Superior temporal gyrus (tissue), 1 donor: Measurements from ENCODE around the gene ROPN1L.
"Not testable (repeated sequence)": the region's sequence is repeated elsewhere in the genome, so short reads cannot be mapped to it uniquely, and the experiment has no call there.

Experiments
- DNase-seq: peaks from one replicate; pipeline ENCODE4 v3.0.0-alpha.2; 2016; ENCODE audit errors: extremely low spot score

ROPN1L gene

DNA sequence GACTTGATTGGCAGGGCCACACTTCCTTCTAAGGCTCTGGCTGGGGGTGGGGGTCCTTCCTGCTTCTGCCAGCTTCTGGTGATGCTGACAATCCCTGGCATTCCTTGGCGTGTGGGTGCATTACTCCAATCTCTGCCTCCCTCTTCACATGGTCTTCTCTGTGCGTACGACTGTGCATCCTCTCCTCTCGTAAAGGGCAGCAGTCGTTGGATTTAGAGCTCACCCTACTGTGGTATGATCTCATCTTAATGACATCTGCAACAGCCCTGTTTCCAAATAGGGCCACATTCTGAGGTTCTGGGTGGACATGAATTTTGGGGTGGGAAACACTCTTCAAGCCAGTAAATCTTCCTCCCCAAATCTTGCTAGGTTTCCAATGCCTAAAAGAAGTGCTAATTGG, 36.8 kb downstream of the ROPN1L start:
- DNase-seq, result no peak

DNA sequence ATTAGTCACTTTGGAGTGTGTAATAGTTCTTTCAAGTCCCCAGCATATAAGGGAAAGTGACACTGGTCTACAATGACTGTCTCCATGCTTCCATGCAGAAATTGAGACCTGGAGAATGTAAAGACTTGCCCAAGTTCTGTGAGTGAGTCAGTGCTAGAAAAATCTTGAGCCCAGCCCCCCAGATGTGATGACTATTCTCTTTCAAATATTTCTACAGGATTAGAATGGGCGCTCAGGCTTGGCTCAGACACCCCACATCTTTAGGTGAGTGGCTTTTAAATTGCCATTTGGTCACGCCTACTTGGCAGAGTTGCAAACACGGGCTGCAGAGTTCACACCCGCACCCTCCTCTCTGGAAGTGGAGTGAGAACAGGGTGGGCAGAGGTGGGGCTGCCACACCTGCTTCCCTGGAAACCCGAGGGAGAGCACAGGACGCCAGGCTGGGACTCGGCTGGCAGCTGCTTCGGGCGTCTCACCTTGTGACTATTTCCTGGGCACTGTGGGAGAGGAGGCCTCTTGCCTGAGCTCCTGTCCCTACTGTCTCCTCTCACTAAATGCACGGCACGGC, 37.6 kb downstream of the ROPN1L start:
- no peak for DNase-seq

DNA sequence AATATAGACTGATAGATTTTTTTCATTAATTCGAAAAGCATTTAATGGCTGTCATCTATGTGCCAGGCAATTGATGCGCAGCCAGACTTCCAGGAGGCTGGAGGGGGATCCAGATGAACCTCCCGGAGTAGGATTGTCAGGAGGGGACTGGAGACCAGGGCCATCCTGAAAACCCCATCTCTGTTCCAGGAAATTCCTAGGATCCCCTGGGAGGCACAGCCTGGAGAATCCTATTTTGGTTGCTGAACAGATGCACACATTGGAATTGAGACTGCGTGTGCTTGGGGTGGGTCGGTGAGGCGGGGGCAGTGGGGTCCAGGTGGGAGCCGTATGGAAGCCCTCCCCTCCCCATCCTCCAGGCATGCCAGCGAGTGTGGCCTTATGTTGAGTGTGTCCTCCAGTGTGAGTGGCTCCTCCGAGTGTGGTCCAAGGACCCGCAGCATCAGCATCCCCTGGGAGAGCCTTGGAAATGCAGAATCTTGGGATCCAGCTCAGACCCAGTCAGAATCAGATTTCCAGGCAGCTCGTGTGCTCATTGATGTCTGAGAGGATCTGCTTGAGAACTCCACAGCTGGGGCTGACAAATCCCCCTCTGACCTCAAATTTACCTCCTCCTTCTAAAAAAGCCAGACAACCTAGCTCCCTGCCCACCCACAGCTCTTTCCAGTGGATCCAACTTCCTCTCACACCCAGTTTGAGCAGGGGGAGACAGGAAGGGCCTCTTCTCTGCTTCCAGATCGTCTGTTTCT, 38.7 kb downstream of the ROPN1L start:
- DNase-seq, result no peak

GRCh38 chr5:10481241-10481935, 39.7 kb downstream of the ROPN1L start:
- no peak for DNase-seq

DNA sequence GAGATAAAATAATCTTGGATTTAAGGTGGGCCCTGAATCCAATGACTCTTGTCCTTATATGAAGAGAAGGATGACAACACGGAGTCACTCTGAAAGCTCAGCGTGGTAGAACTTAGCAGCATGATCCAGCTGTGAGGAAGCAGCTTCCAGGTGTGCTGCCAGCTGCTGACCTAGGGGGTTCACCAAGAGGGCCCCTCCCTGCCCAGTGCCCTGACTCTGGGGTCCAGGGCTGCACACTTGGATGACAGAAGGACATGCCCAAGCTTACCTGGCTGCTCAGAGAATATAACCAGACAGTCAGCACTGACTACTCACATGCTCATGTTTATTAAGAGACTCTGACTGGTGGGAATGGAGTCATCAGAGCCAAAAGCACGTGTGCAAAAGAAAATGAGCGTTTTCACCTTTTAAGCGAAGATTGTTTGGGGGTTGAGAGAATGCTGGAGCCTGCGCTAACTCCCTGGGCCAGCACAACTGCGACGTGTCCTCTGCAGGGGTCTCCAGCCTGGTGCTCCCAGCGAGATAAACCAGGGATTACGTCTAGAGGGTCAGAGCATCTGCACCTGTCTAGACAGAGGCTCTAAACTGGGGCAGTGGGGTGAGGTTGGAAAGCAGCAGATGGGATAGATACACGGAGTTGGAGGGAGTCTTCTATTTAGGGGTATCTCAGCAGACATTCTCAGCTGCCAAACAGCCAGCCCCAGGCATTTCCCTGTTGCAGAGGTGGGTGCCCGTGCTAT, 41.3 kb downstream of the ROPN1L start:
- no peak for DNase-seq

GRCh38 chr5:10484774-10485141, 43.1 kb downstream of the ROPN1L start:
- no peak for DNase-seq

GRCh38 chr5:10485142-10485795, 43.6 kb downstream of the ROPN1L start:
- no peak for DNase-seq

GRCh38 chr5:10485897-10486296, 44.2 kb downstream of the ROPN1L start:
- DNase-seq, result no peak

DNA sequence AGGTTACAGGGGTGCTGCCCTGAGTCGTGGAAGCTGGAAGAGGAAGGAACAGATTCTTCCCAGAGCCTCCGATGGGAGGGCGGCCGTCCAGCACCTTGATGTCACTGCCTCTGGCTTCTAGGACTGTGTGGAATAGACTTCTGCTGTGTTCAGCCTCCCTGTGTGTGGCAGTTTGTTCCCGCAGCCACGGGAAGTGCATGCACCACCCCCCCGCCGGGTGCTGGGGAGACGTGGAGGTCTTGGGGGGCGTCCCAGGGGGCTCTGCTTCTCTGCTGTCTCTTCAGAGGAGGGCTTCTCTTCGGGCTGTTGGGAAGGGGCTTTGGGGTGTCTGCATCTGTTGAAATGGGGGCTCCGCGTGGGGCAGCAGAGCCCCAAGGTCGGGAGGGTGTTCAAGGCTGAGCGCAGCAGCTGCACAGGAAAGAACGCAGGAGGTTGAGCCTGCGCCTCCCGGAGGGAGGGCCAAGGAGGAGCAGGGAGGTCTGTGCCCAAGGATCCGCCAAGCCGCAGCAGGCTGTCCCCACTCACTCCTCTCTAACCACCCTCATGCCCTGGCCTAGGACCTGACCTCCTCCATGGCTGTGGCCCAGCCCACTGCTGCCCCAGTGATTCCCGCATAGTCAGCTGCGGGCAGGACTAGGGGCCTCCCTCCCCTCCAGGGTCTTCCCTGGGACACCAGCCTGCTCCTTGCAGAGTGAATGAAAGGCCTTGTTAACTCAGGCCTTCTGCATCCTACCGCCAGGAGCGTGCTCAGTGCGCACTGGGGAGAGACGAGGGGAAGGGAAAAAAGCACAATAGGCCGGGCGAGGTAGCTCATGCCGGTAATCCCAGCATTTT, 45.0 kb downstream of the ROPN1L start:
- DNase-seq, result no peak

GRCh38 chr5:10488144-10488543, 46.5 kb downstream of the ROPN1L start:
- no peak for DNase-seq

GRCh38 chr5:10489810-10490426, 48.2 kb downstream of the ROPN1L start:
- peak; percentile 23 for DNase-seq

- no peak for DNase-seq
Measured at GRCh38 chr5:10490927-10491672, 49.4 kb downstream of the ROPN1L start.

- no peak for DNase-seq
Measured at GRCh38 chr5:10491673-10492026, 50.0 kb downstream of the ROPN1L start.

DNA sequence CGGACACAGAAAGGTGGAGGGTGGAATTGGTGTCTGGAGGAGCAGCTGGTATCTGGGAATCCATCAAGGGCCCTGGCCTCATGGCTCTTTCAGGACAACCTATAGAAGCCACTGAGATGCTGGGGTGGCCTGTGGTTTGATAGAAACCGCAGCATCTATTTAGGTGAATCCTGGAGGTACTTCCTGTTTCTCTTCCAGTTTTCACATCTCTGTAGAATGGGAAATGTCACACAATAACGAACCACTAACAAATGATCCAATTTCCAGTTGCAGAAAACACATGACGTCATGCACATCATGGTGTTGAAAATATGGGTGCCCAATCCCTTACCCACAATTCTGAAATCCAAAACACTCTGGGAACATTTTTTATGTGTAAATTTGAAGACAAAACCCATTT, 52.2 kb downstream of the ROPN1L start:
- no peak for DNase-seq

DNA sequence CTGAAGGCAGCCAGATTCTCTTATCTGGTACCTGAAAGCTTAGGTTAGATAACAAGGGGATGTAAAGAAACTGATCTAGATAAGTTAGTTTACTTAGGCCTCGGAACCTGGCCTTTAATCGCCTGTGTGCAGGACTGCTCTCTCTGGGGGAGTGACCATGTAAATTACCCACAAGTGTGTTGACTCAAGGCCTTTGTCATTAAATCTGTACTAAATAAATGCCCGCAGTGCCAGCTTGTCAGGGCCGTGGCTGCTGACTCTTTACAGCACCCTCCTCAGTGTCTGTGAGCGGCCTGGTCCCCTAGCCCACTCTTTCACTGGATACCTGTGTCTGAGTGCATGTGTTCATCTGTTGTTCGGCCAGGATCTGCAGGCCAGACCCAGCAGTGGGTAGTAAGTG, 52.8 kb downstream of the ROPN1L start:
- DNase-seq, result not testable (repeated sequence)

GRCh38 chr5:10497554-10497953, 55.9 kb downstream of the ROPN1L start:
- DNase-seq, result no peak

- no peak for DNase-seq
Measured at GRCh38 chr5:10498350-10498749, 56.7 kb downstream of the ROPN1L start.

- no peak for DNase-seq
Measured at GRCh38 chr5:10499066-10499465, 57.4 kb downstream of the ROPN1L start.

GRCh38 chr5:10499776-10500175, 58.1 kb downstream of the ROPN1L start:
- DNase-seq, result no peak

DNA sequence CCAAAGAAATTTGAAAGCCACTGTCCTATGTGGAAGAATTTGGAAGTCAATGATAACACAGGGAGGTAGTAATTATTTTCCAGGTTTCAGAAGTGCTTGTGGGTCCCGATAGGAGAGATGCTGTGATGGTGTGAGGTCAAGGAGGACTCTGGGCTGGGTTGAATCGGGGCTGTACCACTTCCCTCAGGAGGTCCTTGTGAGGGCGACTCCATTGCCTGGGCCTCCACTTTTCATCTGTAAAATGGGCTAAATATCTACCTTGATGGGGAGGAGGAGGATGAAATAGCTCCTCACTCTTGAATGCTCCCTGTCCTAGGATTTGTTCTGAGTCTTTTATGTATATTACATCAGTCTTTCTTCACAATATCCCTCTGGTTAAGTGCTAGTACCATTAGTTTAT, 59.0 kb downstream of the ROPN1L start:
- no peak for DNase-seq
